CD4-positive, alpha-beta T cell (primary cell): ENCODE measurements around the gene TRPC4AP. TPM values are rescaled to one million over a fixed set of nuclear protein-coding genes. Genes with fewer than 3 reads are reported as not detected.
A peak's percentile ranks its signal among the peaks of the same experiment; 100 is the strongest.
"Not testable (repeated sequence)": the region's sequence is repeated elsewhere in the genome, so short reads cannot be mapped to it uniquely, and the experiment has no call there.

Experiments used
- ATAC-seq: fragments of 200-7000 bp; cut with Tn5 transposase; one replicate; pipeline ENCODE4 v1.10.0; 2022; ENCODE audit warnings: mild to moderate bottlenecking; ENCODE audit not compliant: poor library complexity
- CTCF ChIA-PET: fragments of 350-600 bp; sonication (Branson Sonifier 250); formaldehyde crosslinking; loops from one replicate; lab custom pipeline; 2021; ENCODE audit warnings: antibody characterized with exemption, inconsistent platforms; lab: Charles Lee
- POLR2A ChIA-PET: fragments of 350-600 bp; sonication (Branson Sonifier 250); formaldehyde crosslinking; loops from one replicate; lab custom pipeline; 2021; ENCODE audit warnings: antibody characterized with exemption, inconsistent platforms; lab: Charles Lee
- DNase-seq, 14 experiments: peaks; one replicate each; pipeline ENCODE4 v3.0.0-alpha.2; 2013 to 2020; ENCODE audit warnings: mixed read lengths in 2 of 14
- H3K27ac ChIP-seq, 2 donors: one replicate each; pipeline versions ENCODE4 v1.5.1 to v1.7.0; 2013; ENCODE audit warnings: low read length in 2 of 2, low read depth in 1 of 2, mild to moderate bottlenecking in 1 of 2
- H3K27me3 ChIP-seq, 2 experiments: 1 replicate in 1 of 2; 2 replicates in 1 of 2; pipeline versions ENCODE4 v1.6.1 to v1.7.0; 2013; ENCODE audit warnings: low read length in 2 of 2, control low read depth in 1 of 2, mild to moderate bottlenecking in 1 of 2, moderate library complexity in 1 of 2; ENCODE audit not compliant: insufficient read depth in 2 of 2, control insufficient read depth in 1 of 2
- H3K36me3 ChIP-seq: one replicate; pipeline ENCODE4 v1.6.1; 2013; ENCODE audit warnings: low read length, control low read depth; ENCODE audit not compliant: insufficient read depth
- H3K4me1 ChIP-seq: one replicate; pipeline ENCODE4 v1.6.1; 2013; ENCODE audit warnings: low read length, control low read depth; ENCODE audit not compliant: insufficient read depth
- H3K4me3 ChIP-seq: one replicate; pipeline ENCODE4 v1.5.1; 2013; ENCODE audit warnings: mild to moderate bottlenecking, low read length, moderate library complexity
- H3K9me3 ChIP-seq, 2 experiments: 1 replicate in 1 of 2; 2 replicates in 1 of 2; pipeline versions ENCODE4 v1.6.1 to v1.7.0; 2013; ENCODE audit warnings: low read length in 2 of 2, mild to moderate bottlenecking in 2 of 2, control low read depth in 1 of 2, moderate library complexity in 1 of 2; ENCODE audit not compliant: control insufficient read depth in 1 of 2, insufficient read depth in 1 of 2
- H3K27ac Mint-ChIP-seq: one replicate; pipeline ENCODE4 v1.8.0; 2020; ENCODE audit warnings: mixed read lengths
- H3K27me3 Mint-ChIP-seq: one replicate; pipeline ENCODE4 v1.8.0; 2021; ENCODE audit warnings: mixed read lengths
- H3K36me3 Mint-ChIP-seq: one replicate; pipeline ENCODE4 v1.8.0; 2021; ENCODE audit warnings: low read depth, mixed read lengths
- H3K4me1 Mint-ChIP-seq: one replicate; pipeline ENCODE4 v1.8.0; 2021; ENCODE audit warnings: low read depth, mixed read lengths
- H3K4me3 Mint-ChIP-seq: one replicate; pipeline ENCODE4 v1.8.0; 2020; ENCODE audit warnings: mild to moderate bottlenecking, mixed read lengths
- H3K9me3 Mint-ChIP-seq: one replicate; pipeline ENCODE4 v1.8.0; 2020; ENCODE audit warnings: mixed read lengths
- CTCF ChIP-seq: fragments of 200-600 bp; IDR thresholded peaks from one replicate; pipeline ENCODE4 v1.8.0; 2022; ENCODE audit warnings: antibody characterized with exemption, mild to moderate bottlenecking
- intact Hi-C, 2 experiments: fragments of 100-400 bp; cut with DNase I in 1 of 2; cut with micrococcal nuclease in 1 of 2; formaldehyde crosslinking; loops; one replicate each; pipeline versions ENCODE4 v1.15.1 to v1.9.0; 2023 to 2025; cut with DNase I, micrococcal nuclease
- total RNA-seq, 174 experiments: library from RNA in 2 of 174; stranded (reverse) in 2 of 174; gene quantifications; one replicate each; pipeline ENCODE4 v1.2.3 and lab custom pipeline; 2021 to 2026

TRPC4AP gene
- total RNA-seq, 2 experiments from 2014 or later = 56.3 to 60.6 TPM

- peaks cover 47% of the 10 kb centered on the region for H3K4me1 Mint-ChIP-seq
Observed at GRCh38 chr20:35079472-35080347, 12.9 kb downstream of the TRPC4AP start.

GRCh38 chr20:35077872-35078271, 14.7 kb downstream of the TRPC4AP start:
- Histone ChIP-seq H3K27ac (no peak overlapping the region), H3K4me3 (no peak overlapping the region), H3K4me1 (peaks cover 9% of the 10 kb centered on the region), H3K27me3 (no peaks in the 10 kb centered on the region), H3K9me3 (no peaks in the 10 kb centered on the region), H3K36me3 (peaks cover 16% of the 10 kb centered on the region)
- DNase-seq (no peak), ATAC-seq (no peak)
- Mint-ChIP-seq H3K9me3 (no peaks in the 10 kb centered on the region), H3K4me3 (no peak overlapping the region), H3K27me3 (no peaks in the 10 kb centered on the region), H3K27ac (peak overlapping the region; percentile 37), H3K36me3 (peaks cover 62% of the 10 kb centered on the region), H3K4me1 (peaks cover 41% of the 10 kb centered on the region)
- ChIA-PET CTCF (no interaction called here), POLR2A (no interaction called here)
- intact Hi-C loops = no loop called here
- TF ChIP-seq CTCF = no peak

More at GRCh38 chr20:35079472-35080347, 12.9 kb downstream of the TRPC4AP start:
- peaks cover 9% of the 10 kb centered on the region for H3K4me1 ChIP-seq
- peaks cover 16% of the 10 kb centered on the region for H3K36me3 ChIP-seq
- no peak overlapping the region for H3K4me3 ChIP-seq
- H3K9me3 Mint-ChIP-seq = no peaks in the 10 kb centered on the region
- no peaks in the 10 kb centered on the region for H3K27me3 ChIP-seq
- no peak overlapping the region for H3K27ac ChIP-seq
- no peaks in the 10 kb centered on the region for H3K27me3 Mint-ChIP-seq
- intact Hi-C loops = no loop called here
- CTCF ChIA-PET = no interaction called here
- no peaks in the 10 kb centered on the region for H3K9me3 ChIP-seq
- DNase-seq (peak in 1 of 14 experiments; percentile 17), ATAC-seq (no peak)
- POLR2A ChIA-PET = interaction anchor here (0.6 to 0.7 kb wide), 2 partner anchors 267 to 1528 kb away, joined by 3 to 4 read pairs; no protein-coding TSS in a partner anchor
- TF ChIP-seq CTCF = no peak
- peaks cover 50% of the 10 kb centered on the region for H3K36me3 Mint-ChIP-seq
- H3K4me3 Mint-ChIP-seq = no peak overlapping the region
- no peak overlapping the region for H3K27ac Mint-ChIP-seq

GRCh38 chr20:35077341-35077740, 15.3 kb downstream of the TRPC4AP start:
- H3K4me3 Mint-ChIP-seq = no peak overlapping the region
- H3K4me3 ChIP-seq = no peak overlapping the region
- peaks cover 38% of the 10 kb centered on the region for H3K4me1 Mint-ChIP-seq
- H3K27ac ChIP-seq = no peak overlapping the region
- no peak for TF ChIP-seq CTCF
- ATAC-seq (no peak), DNase-seq (no peak)
- no peaks in the 10 kb centered on the region for H3K9me3 ChIP-seq
- H3K9me3 Mint-ChIP-seq = no peaks in the 10 kb centered on the region
- POLR2A ChIA-PET = no interaction called here
- CTCF ChIA-PET = no interaction called here
- H3K36me3 Mint-ChIP-seq = peaks cover 68% of the 10 kb centered on the region
- peaks cover 16% of the 10 kb centered on the region for H3K36me3 ChIP-seq
- peaks cover 9% of the 10 kb centered on the region for H3K4me1 ChIP-seq
- intact Hi-C loops = no loop called here
- H3K27ac Mint-ChIP-seq = no peak overlapping the region
- no peaks in the 10 kb centered on the region for H3K27me3 Mint-ChIP-seq
- H3K27me3 ChIP-seq = no peaks in the 10 kb centered on the region

- POLR2A ChIA-PET, H3K9me3 ChIP-seq, ATAC-seq, H3K27ac Mint-ChIP-seq, CTCF ChIA-PET, H3K4me1 ChIP-seq, H3K27me3 Mint-ChIP-seq, DNase-seq, H3K27ac ChIP-seq, H3K27me3 ChIP-seq, intact Hi-C loops, H3K4me3 Mint-ChIP-seq, H3K9me3 Mint-ChIP-seq, H3K4me3 ChIP-seq: not testable (repeated sequence)
- Mint-ChIP-seq H3K4me1 (peaks cover 26% of the 10 kb centered on the region), H3K36me3 (peaks cover 84% of the 10 kb centered on the region)
- peaks cover 19% of the 10 kb centered on the region for H3K36me3 ChIP-seq
Observed at GRCh38 chr20:35071436-35072153, 21.0 kb downstream of the TRPC4AP start.
